ENCODE results near the gene LMTK3. TPM values are rescaled to one million over a fixed set of nuclear protein-coding genes. Genes with fewer than 3 reads are reported as not detected.

The LMTK3 gene
- total and polyA plus RNA-seq, 8 donors, result 0.45 to 23.5 (median 1.4) TPM; not detected in 1

DNA sequence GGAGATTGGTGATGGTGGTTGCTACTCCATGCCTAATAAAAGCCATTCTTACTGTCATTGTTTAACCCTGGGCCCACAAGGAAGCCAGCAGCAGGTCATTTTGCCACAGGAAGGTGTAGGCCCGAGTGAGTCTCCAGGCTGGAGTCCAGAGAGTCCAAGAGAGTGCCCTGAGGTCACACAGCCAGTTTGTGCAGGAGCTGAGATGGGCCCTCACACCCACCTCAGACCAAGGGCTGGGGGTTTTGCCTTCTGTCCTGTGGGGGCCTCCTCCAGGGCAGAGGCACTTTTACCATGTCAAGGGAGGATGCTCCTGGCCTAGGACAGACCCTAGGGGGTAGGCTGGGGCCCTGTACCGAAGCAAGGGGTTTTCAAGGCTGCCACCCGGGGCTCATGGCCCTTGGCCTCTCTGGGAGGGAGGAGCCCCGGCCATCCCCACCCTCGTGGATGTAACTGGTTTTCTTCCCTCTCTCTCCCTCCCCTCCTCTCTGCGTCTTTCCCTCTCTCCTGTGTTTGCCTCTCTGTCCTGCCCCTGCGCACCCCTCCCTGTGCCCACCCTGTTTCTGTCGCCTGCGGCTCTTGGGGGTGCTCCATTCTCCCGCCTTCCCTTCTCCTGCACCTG lies 34.5 kb downstream of the LMTK3 start:
- Histone ChIP-seq H3K9me3 (no peaks in the 10 kb centered on the region), H3K36me3 (peaks cover 67 to 75% (median 74%) of the 10 kb centered on the region in 4 donors), H3K4me1 (peaks cover 13 to 36% (median 22%) of the 10 kb centered on the region in 4 donors), H3K27me3 (no peaks in the 10 kb centered on the region), H3K4me3 (no peak overlapping the region), H3K27ac (peak overlapping the region in 1 of 5 donors; percentile 17)
- intact Hi-C loops (cut with DNase I; ENCODE audit: low total_unique reads), result no loop called here
- DNase-seq, result no peak
- TF ChIP-seq EP300 (IDR thresholded peaks at IDR 0.05), result no peak
- TF ChIP-seq POLR2A (IDR thresholded peaks at IDR 0.05), result no peak
- no peak for TF ChIP-seq POLR2AphosphoS5 (IDR thresholded peaks at IDR 0.05)
- no peak for TF ChIP-seq CTCF (IDR thresholded peaks at IDR 0.05)
- WGBS, 5 donors, result 75 to 80% (median 78%) methylated on average over 10 of the region's 10 CpGs

DNA sequence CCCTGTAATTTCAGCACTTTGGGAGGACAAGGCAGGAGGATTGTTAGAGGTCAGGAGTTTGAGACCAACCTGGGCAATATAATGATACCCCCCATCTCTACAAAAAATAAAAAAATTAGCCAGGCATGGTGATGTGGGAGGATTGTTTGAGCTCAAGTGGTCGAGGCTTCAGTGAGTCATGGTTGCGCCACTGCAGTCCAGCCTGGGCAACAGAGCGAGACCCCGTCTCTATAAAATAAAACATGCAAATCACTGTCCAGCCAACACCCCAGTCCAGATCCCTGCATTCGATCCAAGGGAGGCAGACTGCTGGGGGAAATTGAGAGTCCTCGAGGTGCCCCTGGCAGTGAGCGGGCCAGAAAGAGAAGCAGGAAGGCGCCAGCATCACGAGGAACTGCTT lies 35.5 kb downstream of the LMTK3 start:
- H3K36me3 ChIP-seq, result peaks cover 77 to 85% (median 84%) of the 10 kb centered on the region in 4 donors
- H3K4me3 ChIP-seq, result no peak overlapping the region
- no peak for TF ChIP-seq POLR2AphosphoS5 (IDR thresholded peaks at IDR 0.05)
- TF ChIP-seq CTCF (IDR thresholded peaks at IDR 0.05), result no peak
- no peak for TF ChIP-seq POLR2A (IDR thresholded peaks at IDR 0.05)
- TF ChIP-seq EP300 (IDR thresholded peaks at IDR 0.05), result no peak
- DNase-seq, result no peak
- no peaks in the 10 kb centered on the region for H3K27me3 ChIP-seq
- H3K9me3 ChIP-seq, result no peaks in the 10 kb centered on the region
- intact Hi-C loops (cut with DNase I; ENCODE audit: low total_unique reads), result no loop called here
- no peak overlapping the region for H3K27ac ChIP-seq
- peaks cover 12 to 36% (median 22%) of the 10 kb centered on the region in 4 donors for H3K4me1 ChIP-seq
- WGBS, 5 donors, result 87 to 96% (median 91%) methylated on average over 9 of the region's 9 CpGs

- DNase-seq, result no peak
- Histone ChIP-seq H3K27me3 (no peaks in the 10 kb centered on the region), H3K4me3 (no peak overlapping the region), H3K4me1 (peaks cover 9 to 36% (median 22%) of the 10 kb centered on the region in 4 donors), H3K36me3 (peaks cover 84 to 92% (median 91%) of the 10 kb centered on the region in 4 donors), H3K9me3 (no peaks in the 10 kb centered on the region), H3K27ac (no peak overlapping the region)
- TF ChIP-seq CTCF (IDR thresholded peaks at IDR 0.05) (no peak), EP300 (IDR thresholded peaks at IDR 0.05) (no peak), POLR2A (IDR thresholded peaks at IDR 0.05) (no peak), POLR2AphosphoS5 (IDR thresholded peaks at IDR 0.05) (no peak)
- 86 to 91% (median 88%) methylated on average over 17 of the region's 17 CpGs for WGBS, 5 donors
- intact Hi-C loops (cut with DNase I; ENCODE audit: low total_unique reads), result no loop called here
Measured at GRCh38 chr19:48475369-48476068, 36.1 kb downstream of the LMTK3 start.

GRCh38 chr19:48474084-48474592 lies 37.5 kb downstream of the LMTK3 start:
- no peak overlapping the region for H3K4me3 ChIP-seq
- DNase-seq, result no peak
- H3K9me3 ChIP-seq, result no peaks in the 10 kb centered on the region
- TF ChIP-seq CTCF (IDR thresholded peaks at IDR 0.05) (no peak), POLR2A (IDR thresholded peaks at IDR 0.05) (no peak), EP300 (IDR thresholded peaks at IDR 0.05) (no peak), POLR2AphosphoS5 (IDR thresholded peaks at IDR 0.05) (no peak)
- intact Hi-C loops (cut with DNase I; ENCODE audit: low total_unique reads), result no loop called here
- no peaks in the 10 kb centered on the region for H3K27me3 ChIP-seq
- H3K4me1 ChIP-seq, result peaks cover 7 to 35% (median 26%) of the 10 kb centered on the region in 4 donors
- H3K27ac ChIP-seq, result no peak overlapping the region
- H3K36me3 ChIP-seq, result peaks cover 83 to 90% (median 89%) of the 10 kb centered on the region in 4 donors
- WGBS, 5 donors, result 87 to 93% (median 91%) methylated on average over 14 to 16 of the region's 16 CpGs
